ENCODE data around the gene RNF6.
"Not testable (repeated sequence)": the region's sequence is repeated elsewhere in the genome, so short reads cannot be mapped to it uniquely, and the experiment has no call there.

Gene RNF6

GRCh38 chr13:26221721-26222519 lies at the start of gene RNF6:
RNF6 (minus strand) TSS chr13:26222314; CDS start chr13:26219649, 2,665 bp downstream.
- DNase-seq (ENCODE audit: low read depth in 2 of 2), result peak; percentile 57 to 74

GRCh38 chr13:26270707-26271106 lies 48.6 kb upstream of the RNF6 start:
- no peak for DNase-seq (ENCODE audit: low read depth in 2 of 2)

DNA sequence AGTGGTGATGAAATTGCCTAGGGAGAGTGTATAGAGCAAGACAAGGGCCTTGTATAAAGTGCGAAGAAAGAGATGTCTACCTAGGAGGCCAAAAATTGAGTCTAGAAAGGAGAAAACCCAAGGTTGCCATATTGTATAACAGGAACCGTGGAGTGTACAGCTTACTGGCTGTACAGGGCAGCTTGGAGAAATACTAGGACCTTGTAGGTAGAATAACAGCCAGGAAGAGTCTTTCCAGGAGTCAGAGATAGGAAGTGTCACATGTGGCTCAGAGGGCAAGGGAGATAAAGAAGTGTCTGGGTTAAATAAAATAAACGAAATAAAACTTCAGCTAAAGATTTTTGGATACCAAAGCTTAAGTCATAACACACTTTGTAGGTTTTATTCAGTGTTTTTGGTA lies 44.2 kb upstream of the RNF6 start:
- no peak for DNase-seq (ENCODE audit: low read depth in 2 of 2)

GRCh38 chr13:26262156-26262555 lies 40.0 kb upstream of the RNF6 start:
- DNase-seq (ENCODE audit: low read depth in 2 of 2), result no peak

GRCh38 chr13:26259634-26260033 lies 37.5 kb upstream of the RNF6 start:
- no peak for DNase-seq (ENCODE audit: low read depth in 2 of 2)

GRCh38 chr13:26257049-26257448 lies 34.9 kb upstream of the RNF6 start:
- no peak for DNase-seq (ENCODE audit: low read depth in 2 of 2)

DNA sequence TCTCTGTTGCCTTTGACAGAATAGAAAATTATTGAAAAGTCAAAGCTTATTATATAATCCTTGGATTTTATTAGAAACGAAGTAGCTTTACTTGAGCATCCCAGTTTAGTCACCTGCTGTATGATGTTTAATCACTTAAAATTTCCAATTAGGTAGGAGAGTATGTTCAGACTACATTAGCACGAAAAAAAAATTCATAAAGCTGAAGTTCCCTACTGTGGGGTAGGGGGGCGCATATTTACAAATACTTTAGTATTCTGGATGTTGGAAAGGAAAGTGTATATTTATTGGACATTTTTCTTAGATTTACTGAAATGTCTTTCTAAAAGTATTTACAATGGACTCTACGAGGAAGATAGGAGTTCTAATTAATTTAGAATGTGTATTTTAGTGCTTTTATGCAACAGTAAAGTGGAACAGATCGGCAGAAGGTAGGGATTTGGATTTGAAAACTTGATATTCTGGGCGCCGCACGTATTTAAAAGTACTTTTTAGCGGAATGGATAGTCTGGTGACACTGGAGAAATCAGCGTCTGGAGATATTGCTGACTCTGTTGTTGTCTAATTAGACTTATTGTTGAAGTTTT lies 33.7 kb upstream of the RNF6 start:
- DNase-seq (ENCODE audit: low read depth in 2 of 2), result no peak

DNA sequence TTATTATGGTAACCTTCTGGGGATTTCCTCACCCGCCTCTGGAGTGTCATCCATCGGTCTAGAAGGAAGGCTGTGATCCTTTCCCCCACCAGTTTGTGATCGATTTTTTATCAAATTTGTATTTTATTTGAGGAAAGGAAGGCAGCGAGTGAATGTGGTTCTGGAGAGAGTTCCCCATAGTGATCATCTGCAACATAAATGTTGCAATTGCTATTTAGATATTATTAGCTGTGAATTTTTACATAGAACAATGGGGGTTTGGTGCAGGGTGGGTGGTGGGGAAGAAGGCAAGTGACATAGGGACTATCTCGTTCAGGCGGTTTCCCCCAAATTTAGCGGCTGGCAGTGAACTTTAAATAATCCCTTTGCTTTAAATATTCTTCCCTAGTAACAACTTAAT lies 33.0 kb upstream of the RNF6 start:
- no peak for DNase-seq (ENCODE audit: low read depth in 2 of 2)

DNA sequence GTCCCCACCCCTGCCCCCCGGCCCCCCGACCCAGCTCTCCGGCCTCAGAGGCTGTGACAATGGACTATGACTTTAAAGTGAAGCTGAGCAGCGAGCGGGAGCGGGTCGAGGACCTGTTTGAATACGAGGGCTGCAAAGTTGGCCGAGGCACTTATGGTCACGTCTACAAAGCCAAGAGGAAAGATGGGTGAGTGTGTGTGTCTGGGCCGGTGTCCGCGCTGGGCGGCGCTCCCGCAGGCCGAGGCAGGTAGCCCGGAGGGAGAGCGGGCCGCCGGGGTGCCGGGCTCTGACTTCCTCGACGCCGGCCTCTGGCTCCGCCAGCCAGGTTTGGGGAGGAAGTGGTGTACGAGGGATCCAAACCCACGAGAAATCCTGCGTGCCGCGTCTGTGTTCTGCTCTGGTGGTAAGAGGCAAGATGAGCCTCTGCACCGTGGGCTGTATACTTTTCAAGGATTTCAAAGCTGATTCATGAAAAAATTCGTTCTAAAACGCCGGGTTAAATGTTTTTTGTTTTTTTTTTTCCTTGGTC lies 32.5 kb upstream of the RNF6 start:
- DNase-seq (ENCODE audit: low read depth in 2 of 2), result peak in 1 of 2 donors; percentile 20

DNA sequence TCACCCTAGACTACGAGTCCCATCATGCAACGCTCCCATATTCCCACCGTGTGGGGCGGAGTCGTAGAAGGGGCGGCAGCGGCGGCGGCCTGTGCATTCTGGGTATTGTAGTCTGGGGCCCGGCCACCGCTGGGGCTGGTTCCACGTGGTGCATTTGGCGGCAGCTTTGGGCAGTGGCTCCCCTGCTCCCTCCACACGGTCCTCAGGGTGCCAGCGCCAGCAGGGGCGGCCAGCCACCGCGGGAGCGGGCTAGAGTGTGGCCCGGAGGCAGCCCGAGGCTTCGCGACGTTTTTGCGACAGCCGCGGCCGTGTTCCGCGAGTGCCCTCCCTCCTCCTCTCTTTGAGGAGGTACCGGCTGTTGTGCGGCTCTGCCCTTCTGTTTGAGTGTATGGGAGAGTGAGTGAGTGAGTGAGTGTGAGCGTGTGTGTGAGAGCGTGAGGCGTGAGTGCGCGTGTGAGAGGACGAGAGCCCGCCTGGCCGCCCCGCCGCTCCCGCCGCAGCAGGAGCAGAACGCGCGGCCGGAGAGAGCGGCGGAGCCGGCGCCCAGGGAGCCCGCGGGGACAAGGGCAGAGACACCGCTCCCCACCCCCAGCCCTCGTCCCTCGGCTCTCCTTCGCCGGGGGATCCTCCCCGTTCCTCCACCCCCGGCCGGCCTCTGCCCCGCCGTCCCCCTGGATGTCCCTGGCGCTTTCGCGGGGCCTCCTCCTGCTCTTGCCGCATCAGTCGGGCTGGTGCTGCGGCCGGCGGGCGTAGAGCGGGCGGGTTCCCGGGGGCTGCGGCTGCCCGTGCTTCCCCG lies 31.9 kb upstream of the RNF6 start, which contains the start of gene CDK8:
Gene CDK8, plus strand, starts transcription at position 343 of the 796 bp plus-strand sequence. CDS start 513 bp downstream, outside the sequence.
- peak; percentile 69 for DNase-seq (ENCODE audit: low read depth in 2 of 2)

GRCh38 chr13:26253262-26253786 lies 31.2 kb upstream of the RNF6 start:
- no peak for DNase-seq (ENCODE audit: low read depth in 2 of 2)

DNA sequence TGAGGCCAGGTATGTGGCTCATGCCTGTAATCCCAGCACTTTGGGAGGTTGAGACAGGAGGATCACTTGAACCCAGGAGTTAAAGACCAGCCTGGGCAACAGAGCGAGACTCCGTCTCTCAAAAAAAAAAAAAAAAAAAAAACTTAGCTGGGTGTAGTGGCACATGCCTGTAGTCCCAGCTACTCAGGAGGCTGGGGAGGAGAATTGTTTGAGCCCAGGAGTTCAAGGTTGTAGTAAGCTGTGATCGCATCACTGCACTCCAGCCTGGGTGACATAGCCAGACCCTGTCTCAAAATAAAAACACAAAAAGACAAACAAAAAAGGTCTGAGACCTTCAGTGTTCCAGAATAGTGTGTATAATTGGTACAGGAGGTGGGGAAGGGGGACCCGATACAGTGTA lies 29.9 kb upstream of the RNF6 start:
- not testable (repeated sequence) for DNase-seq (ENCODE audit: low read depth in 2 of 2)

- no peak for DNase-seq (ENCODE audit: low read depth in 2 of 2)
Measured at GRCh38 chr13:26249551-26249950, 27.4 kb upstream of the RNF6 start.

GRCh38 chr13:26247608-26248007 lies 25.5 kb upstream of the RNF6 start:
- no peak for DNase-seq (ENCODE audit: low read depth in 2 of 2)

GRCh38 chr13:26247011-26247410 lies 24.9 kb upstream of the RNF6 start:
- DNase-seq (ENCODE audit: low read depth in 2 of 2), result no peak

DNA sequence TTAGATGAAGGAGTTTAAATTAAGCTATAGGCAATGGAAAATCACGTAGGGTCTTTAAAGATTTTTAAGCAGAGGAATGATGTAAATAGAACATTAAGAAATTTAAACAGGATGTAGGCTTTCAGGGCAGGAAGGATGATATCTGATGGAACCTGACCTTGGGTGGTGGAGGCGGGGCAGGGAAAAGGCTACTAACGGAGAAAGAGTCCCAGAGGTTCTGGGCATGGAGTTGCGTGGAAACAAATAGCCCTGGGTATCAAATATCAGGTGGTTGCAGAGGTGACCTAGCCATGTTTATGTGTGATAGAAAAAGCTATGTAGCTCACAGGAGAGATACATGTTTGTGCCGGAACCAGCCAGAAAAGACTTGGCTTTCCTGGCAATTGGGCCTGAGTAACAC lies 24.0 kb upstream of the RNF6 start:
- no peak for DNase-seq (ENCODE audit: low read depth in 2 of 2)

DNA sequence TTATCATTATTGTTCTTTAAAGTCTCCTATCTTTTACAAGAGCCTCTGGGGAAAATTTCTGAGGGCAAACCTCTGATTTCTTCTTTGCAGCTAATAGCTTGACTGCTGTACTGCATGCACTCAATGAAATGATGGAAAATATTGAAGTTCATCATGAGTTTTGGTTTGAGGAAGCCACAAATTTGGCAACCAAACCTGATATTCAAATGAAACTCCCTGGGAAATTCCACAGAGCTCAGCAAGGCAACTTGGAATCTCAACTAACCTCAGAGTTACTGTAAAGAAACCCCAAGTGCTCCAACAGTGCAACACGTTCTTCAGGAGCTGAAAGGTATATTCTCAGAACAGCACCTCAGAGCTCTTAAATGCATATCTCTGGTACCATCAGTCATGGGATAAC lies 14.2 kb upstream of the RNF6 start:
- DNase-seq (ENCODE audit: low read depth in 2 of 2), result no peak

DNA sequence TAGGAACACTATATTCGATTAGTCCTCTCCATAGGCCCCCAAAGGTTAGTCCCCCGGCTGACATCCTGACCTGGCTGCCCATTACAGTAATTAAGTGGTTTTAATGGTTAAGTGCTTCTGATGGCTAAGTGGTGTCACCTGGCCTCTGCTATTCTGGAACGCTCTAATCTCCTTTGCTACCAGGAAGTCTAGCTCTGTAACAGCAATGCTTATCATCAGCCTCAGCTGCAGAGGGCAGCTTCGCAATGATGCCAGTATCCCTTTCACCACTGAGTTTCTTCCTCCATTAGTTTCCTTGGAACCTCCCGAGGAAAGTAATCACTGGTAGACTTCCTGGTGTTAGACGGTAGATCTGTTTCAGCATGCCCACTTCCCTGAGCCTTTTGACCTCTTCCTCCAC lies 8.6 kb upstream of the RNF6 start:
- no peak for DNase-seq (ENCODE audit: low read depth in 2 of 2)

DNA sequence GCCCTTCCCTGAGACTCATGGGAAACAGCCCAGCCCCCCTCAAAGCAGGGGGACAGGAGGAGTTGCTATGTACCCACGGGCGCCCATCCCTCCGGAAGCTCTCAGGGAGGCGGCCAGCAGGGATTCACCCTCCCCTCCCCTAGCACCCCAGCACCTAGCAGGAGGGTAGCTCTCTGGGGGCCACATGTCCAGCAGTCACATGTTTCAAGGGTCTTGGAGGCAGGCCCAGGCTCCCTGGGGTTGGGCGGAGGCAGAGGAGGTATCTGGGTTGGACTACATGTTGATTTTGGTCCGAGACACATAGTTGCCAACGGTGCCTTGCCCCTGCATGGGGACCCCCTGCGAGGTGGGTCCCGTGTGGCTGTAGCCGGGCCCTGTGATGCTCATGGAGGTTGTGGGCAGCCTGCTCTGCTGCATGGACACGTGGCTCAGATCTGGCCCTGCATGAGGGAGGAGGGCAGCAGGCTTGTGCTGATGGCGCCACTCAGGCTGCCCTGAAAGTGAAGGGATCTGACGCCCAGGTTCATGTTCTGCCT lies 7.0 kb upstream of the RNF6 start:
- no peak for DNase-seq (ENCODE audit: low read depth in 2 of 2)

- no peak for DNase-seq (ENCODE audit: low read depth in 2 of 2)
Measured at GRCh38 chr13:26228096-26228495, 6.0 kb upstream of the RNF6 start.

DNA sequence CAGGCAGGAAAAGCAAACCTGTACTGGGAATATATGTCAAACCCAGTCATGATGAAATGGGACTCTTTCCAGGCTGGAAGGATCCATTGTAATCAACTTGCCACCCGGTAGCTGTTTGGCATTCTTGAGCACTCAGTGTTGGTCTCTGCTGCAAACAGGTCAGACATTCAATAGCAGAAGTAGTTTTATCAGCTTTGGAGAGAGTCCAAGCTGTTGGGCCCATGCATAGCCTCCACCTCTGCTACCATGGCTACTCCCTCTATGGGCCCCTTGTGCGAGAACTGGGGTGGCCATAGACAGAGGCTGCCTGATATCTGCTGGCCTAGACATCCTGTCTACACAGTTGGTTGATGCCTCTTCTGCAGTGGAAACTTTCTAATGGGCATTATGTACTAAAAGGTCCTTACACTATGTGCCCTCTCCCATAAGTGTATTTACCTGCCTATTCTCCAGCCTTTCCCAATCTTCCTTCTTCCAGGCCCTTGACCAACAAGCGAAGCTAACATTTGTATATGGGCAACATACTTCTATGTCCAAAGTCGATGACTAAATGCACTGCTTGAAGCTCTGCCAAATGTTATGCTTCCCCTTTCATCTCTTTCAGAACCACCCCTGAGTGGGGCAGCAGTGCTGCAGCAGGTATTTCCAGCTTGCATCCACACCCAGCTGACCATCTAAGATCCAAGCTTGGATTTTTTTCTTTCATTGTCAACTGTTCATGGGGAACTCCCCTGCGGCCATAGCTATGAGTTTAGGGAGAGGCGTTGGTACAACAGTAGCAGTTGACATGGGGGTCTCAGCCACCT lies 5.3 kb upstream of the RNF6 start:
- no peak for DNase-seq (ENCODE audit: low read depth in 2 of 2)

All from stimulated activated CD4-positive, alpha-beta T cell treated with anti-CD3 and anti-CD28 coated beads, Interleukin-1b, Interleukin-23, amount 100 ng/mL, for 1 hour (primary cell).